Smooth muscle cell of the brain vasculature (primary cell): ENCODE data around the gene TEX54.

Source experiments
- DNase-seq: peaks from one replicate; pipeline ENCODE4 v3.0.0-alpha.2; 2012; ENCODE audit warnings: low read depth, low spot score

Gene TEX54

GRCh38 chr11:62788991-62789390 lies 43.6 kb downstream of the TEX54 start:
- DNase-seq = no peak

- DNase-seq = peak; percentile 97
Measured at GRCh38 chr11:62787005-62787759, 45.5 kb downstream of the TEX54 start, which contains the start of gene TMEM179B. TSS of gene TMEM179B (plus strand) at chr11:62787402. CDS start at chr11:62787432, 30 bp downstream.

GRCh38 chr11:62786318-62787004 lies 46.2 kb downstream of the TEX54 start:
- no peak for DNase-seq

GRCh38 chr11:62782753-62783152 lies 49.9 kb downstream of the TEX54 start:
- no peak for DNase-seq
